Natural killer cell (primary cell): ENCODE results near the gene MXD4. TPM values are rescaled to one million over a fixed set of nuclear protein-coding genes. Genes with fewer than 3 reads are reported as not detected.

Experiments used
- ATAC-seq, 3 donors: fragments of 150-1000 bp in 2 of 3; fragments of 200-7000 bp in 1 of 3; cut with Tn5 transposase; 1 replicate in 1 of 3; 2 replicates in 2 of 3; pipeline ENCODE4 v1.10.0; 2021; ENCODE audit warnings: mild to moderate bottlenecking in 2 of 3, moderate library complexity in 2 of 3
- DNase-seq, 2 donors: peaks; one replicate each; pipeline versions ENCODE4 v3.0.0 to v3.0.0-alpha.2; 2013 to 2021; ENCODE audit warnings: mixed read lengths in 1 of 2
- H3K27ac ChIP-seq: one replicate; pipeline ENCODE4 v1.5.1; 2013; ENCODE audit warnings: mild to moderate bottlenecking, low read length
- H3K27me3 ChIP-seq: one replicate; pipeline ENCODE4 v1.6.1; 2013; ENCODE audit warnings: low read length; ENCODE audit not compliant: control insufficient read depth, insufficient read depth
- H3K36me3 ChIP-seq: one replicate; pipeline ENCODE4 v1.6.1; 2013; ENCODE audit warnings: low read length; ENCODE audit not compliant: control insufficient read depth, insufficient read depth
- H3K4me1 ChIP-seq: one replicate; pipeline ENCODE4 v1.6.1; 2013; ENCODE audit warnings: low read length; ENCODE audit not compliant: control insufficient read depth, insufficient read depth
- H3K4me3 ChIP-seq: one replicate; pipeline ENCODE4 v1.5.1; 2013; ENCODE audit warnings: low read length
- H3K9me3 ChIP-seq: one replicate; pipeline ENCODE4 v1.6.1; 2013; ENCODE audit warnings: low read length; ENCODE audit not compliant: control insufficient read depth, insufficient read depth
- H3K27ac Mint-ChIP-seq, 2 donors: one replicate each; pipeline ENCODE4 v1.8.0; 2022; ENCODE audit warnings: mild to moderate bottlenecking in 2 of 2, mixed read lengths in 2 of 2, moderate library complexity in 1 of 2
- H3K27me3 Mint-ChIP-seq, 2 donors: one replicate each; pipeline ENCODE4 v1.8.0; 2022; ENCODE audit warnings: low read depth in 2 of 2, mixed read lengths in 2 of 2
- H3K36me3 Mint-ChIP-seq: one replicate; pipeline ENCODE4 v1.8.0; 2022; ENCODE audit warnings: mixed read lengths
- H3K4me1 Mint-ChIP-seq, 2 donors: one replicate each; pipeline ENCODE4 v1.8.0; 2022; ENCODE audit warnings: mixed read lengths in 2 of 2
- H3K4me3 Mint-ChIP-seq: one replicate; pipeline ENCODE4 v1.8.0; 2022; ENCODE audit warnings: mild to moderate bottlenecking, moderate library complexity, mixed read lengths
- H3K9me3 Mint-ChIP-seq, 2 donors: one replicate each; pipeline ENCODE4 v1.8.0; 2022; ENCODE audit warnings: mixed read lengths in 2 of 2
- CTCF ChIP-seq: fragments of 200-600 bp; IDR thresholded peaks from one replicate; pipeline ENCODE4 v1.8.0; 2022; ENCODE audit warnings: antibody characterized with exemption
- WGBS: methylation state at CpG from one replicate; pipeline ENCODE4 v1.1.7; 2013; ENCODE audit warnings: missing lambda C conversion rate; ENCODE audit not compliant: insufficient coverage; 5-methylcytosine and 5-hydroxymethylcytosine counted together
- intact Hi-C: fragments of 100-400 bp; cut with micrococcal nuclease; formaldehyde crosslinking; loops from one replicate; pipeline ENCODE4 v1.14.2; 2022
- total RNA-seq, 4 donors: library from RNA; stranded (reverse); fragments of 120-200 nt in 1 of 4; gene quantifications; one replicate each; pipeline versions ENCODE4 v1.2.3 to v1.2.4, GENCODE V29; 2013 to 2022

The MXD4 gene
- total RNA-seq, 3 donors from 2014 or later (not counting 1 experiment from before 2014, with no cell fraction given): 141 to 172 (median 166) TPM

GRCh38 chr4:2256156-2256731 lies 5.7 kb downstream of the MXD4 start:
- no peaks in the 10 kb centered on the region for H3K9me3 Mint-ChIP-seq
- H3K36me3 ChIP-seq: peaks cover 45% of the 10 kb centered on the region
- H3K4me1 Mint-ChIP-seq: peaks cover 6 to 20% of the 10 kb centered on the region in 2 donors
- DNase-seq (peak in 1 of 2 donors; percentile 14), ATAC-seq (no peak)
- H3K4me3 ChIP-seq: no peak overlapping the region
- no peak overlapping the region for H3K27ac ChIP-seq
- H3K27ac Mint-ChIP-seq: peak overlapping the region; percentile 57 to 70
- peaks cover 30% of the 10 kb centered on the region for H3K4me1 ChIP-seq
- no peaks in the 10 kb centered on the region for H3K36me3 Mint-ChIP-seq
- no peaks in the 10 kb centered on the region for H3K9me3 ChIP-seq
- H3K27me3 Mint-ChIP-seq: no peaks in the 10 kb centered on the region
- WGBS: 92% methylated on average over 8 of the region's 8 CpGs
- no peak overlapping the region for H3K4me3 Mint-ChIP-seq
- H3K27me3 ChIP-seq: no peaks in the 10 kb centered on the region
- TF ChIP-seq CTCF: no peak
- intact Hi-C loops: no loop called here

- Histone ChIP-seq H3K27ac (no peak overlapping the region), H3K27me3 (no peaks in the 10 kb centered on the region), H3K4me1 (peaks cover 24% of the 10 kb centered on the region), H3K9me3 (no peaks in the 10 kb centered on the region), H3K4me3 (no peak overlapping the region), H3K36me3 (peaks cover 50% of the 10 kb centered on the region)
- WGBS: 91% methylated on average over 18 of the region's 18 CpGs
- Mint-ChIP-seq H3K4me1 (peaks cover 6 to 20% of the 10 kb centered on the region in 2 donors), H3K4me3 (no peak overlapping the region), H3K36me3 (no peaks in the 10 kb centered on the region), H3K27me3 (no peaks in the 10 kb centered on the region), H3K9me3 (no peaks in the 10 kb centered on the region), H3K27ac (peak overlapping the region in 1 of 2 donors; percentile 57)
- ATAC-seq: no peak
- TF ChIP-seq CTCF: no peak
- DNase-seq: peak in 1 of 2 donors; percentile 13
- intact Hi-C loops: no loop called here
Measured at GRCh38 chr4:2255501-2256155, 6.3 kb downstream of the MXD4 start.

- H3K36me3 ChIP-seq: peaks cover 55% of the 10 kb centered on the region
- Mint-ChIP-seq H3K4me3 (no peak overlapping the region), H3K9me3 (no peaks in the 10 kb centered on the region), H3K4me1 (peaks cover 6 to 20% of the 10 kb centered on the region in 2 donors), H3K27ac (peak overlapping the region in 1 of 2 donors; percentile 8), H3K27me3 (no peaks in the 10 kb centered on the region), H3K36me3 (no peaks in the 10 kb centered on the region)
- H3K4me3 ChIP-seq: no peak overlapping the region
- ATAC-seq (no peak), DNase-seq (peak in 1 of 2 donors; percentile 13)
- intact Hi-C loops: no loop called here
- no peaks in the 10 kb centered on the region for H3K27me3 ChIP-seq
- no peaks in the 10 kb centered on the region for H3K9me3 ChIP-seq
- no peak overlapping the region for H3K27ac ChIP-seq
- 93% methylated on average over 32 of the region's 32 CpGs for WGBS
- peaks cover 16% of the 10 kb centered on the region for H3K4me1 ChIP-seq
- no peak for TF ChIP-seq CTCF
Measured at GRCh38 chr4:2254665-2255500, 7.0 kb downstream of the MXD4 start.
